WERI-Rb-1 (cell line): ENCODE results near the gene MAMDC2.

Experiments used
- DNase-seq: peaks from one replicate; pipeline ENCODE4 v3.0.0-alpha.2; 2020
- H3K27ac ChIP-seq: fragments of 250-450 bp; sonication (Bioruptor Pico); 2 replicates; pipeline ENCODE4 v1.5.1; 2020; ENCODE audit warnings: mild to moderate bottlenecking, moderate library complexity
- H3K27me3 ChIP-seq: fragments of 250-450 bp; sonication (Bioruptor Pico); 2 replicates; pipeline ENCODE4 v1.5.1; 2021; ENCODE audit warnings: mild to moderate bottlenecking, low read depth, moderate library complexity; ENCODE audit not compliant: insufficient read depth, severe bottlenecking
- H3K36me3 ChIP-seq: fragments of 250-450 bp; sonication (Bioruptor Pico); 2 replicates; pipeline ENCODE4 v1.5.1; 2020; ENCODE audit warnings: mild to moderate bottlenecking, moderate library complexity
- H3K4me3 ChIP-seq: 2 replicates; pipeline ENCODE4 v1.5.1; 2011; ENCODE audit warnings: low read depth, mild to moderate bottlenecking, control low read depth, low read length
- H3K9me3 ChIP-seq: fragments of 250-450 bp; sonication (Bioruptor Pico); 2 replicates; pipeline ENCODE4 v1.5.1; 2021; ENCODE audit warnings: mild to moderate bottlenecking, moderate library complexity; ENCODE audit not compliant: severe bottlenecking
- CTCF ChIP-seq: IDR thresholded peaks from 2 replicates; pipeline ENCODE4 v1.5.1; 2011; ENCODE audit warnings: low read depth, mild to moderate bottlenecking, control low read depth, inconsistent platforms, low read length

Gene MAMDC2

GRCh38 chr9:70083429-70083828 lies 39.8 kb downstream of the MAMDC2 start:
- Histone ChIP-seq H3K27ac (peak overlapping the region; percentile 79), H3K4me3 (no peak overlapping the region), H3K9me3 (no peaks in the 10 kb centered on the region), H3K27me3 (no peaks in the 10 kb centered on the region), H3K36me3 (no peaks in the 10 kb centered on the region)
- no peak for TF ChIP-seq CTCF
- no peak for DNase-seq

GRCh38 chr9:70085241-70085640 lies 41.6 kb downstream of the MAMDC2 start:
- no peak for TF ChIP-seq CTCF
- peak; percentile 88 for DNase-seq
- no peaks in the 10 kb centered on the region for H3K9me3 ChIP-seq
- no peaks in the 10 kb centered on the region for H3K36me3 ChIP-seq
- no peaks in the 10 kb centered on the region for H3K27me3 ChIP-seq
- no peak overlapping the region for H3K4me3 ChIP-seq
- peak overlapping the region; percentile 79 for H3K27ac ChIP-seq

- TF ChIP-seq CTCF, result no peak
- Histone ChIP-seq H3K27me3 (no peaks in the 10 kb centered on the region), H3K9me3 (peaks cover 3% of the 10 kb centered on the region), H3K36me3 (no peaks in the 10 kb centered on the region), H3K27ac (no peak overlapping the region), H3K4me3 (no peak overlapping the region)
- DNase-seq, result no peak
Observed at GRCh38 chr9:70091103-70091502, 47.5 kb downstream of the MAMDC2 start.

GRCh38 chr9:70091572-70091971 lies 47.9 kb downstream of the MAMDC2 start:
- TF ChIP-seq CTCF, result no peak
- Histone ChIP-seq H3K9me3 (peaks cover 3% of the 10 kb centered on the region), H3K27me3 (no peaks in the 10 kb centered on the region), H3K27ac (no peak overlapping the region), H3K36me3 (no peaks in the 10 kb centered on the region), H3K4me3 (no peak overlapping the region)
- no peak for DNase-seq

- no peaks in the 10 kb centered on the region for H3K36me3 ChIP-seq
- no peak overlapping the region for H3K4me3 ChIP-seq
- H3K27ac ChIP-seq, result no peak overlapping the region
- no peak for DNase-seq
- no peak for TF ChIP-seq CTCF
- no peaks in the 10 kb centered on the region for H3K27me3 ChIP-seq
- peaks cover 3% of the 10 kb centered on the region for H3K9me3 ChIP-seq
Observed at GRCh38 chr9:70092190-70092589, 48.5 kb downstream of the MAMDC2 start.

- Histone ChIP-seq H3K27me3 (no peaks in the 10 kb centered on the region), H3K27ac (no peak overlapping the region), H3K4me3 (no peak overlapping the region), H3K9me3 (peaks cover 3% of the 10 kb centered on the region), H3K36me3 (no peaks in the 10 kb centered on the region)
- DNase-seq, result no peak
- no peak for TF ChIP-seq CTCF
Observed at GRCh38 chr9:70093095-70093494, 49.4 kb downstream of the MAMDC2 start.
